HUES64 (cell line): ENCODE results near the gene LRRC7.

Source experiments
- H3K27ac ChIP-seq: 2 replicates; pipeline ENCODE4 v1.7.0; 2013; ENCODE audit warnings: low read depth, low read length, inconsistent platforms
- H3K27me3 ChIP-seq: 2 replicates; pipeline ENCODE4 v1.6.1; 2013; ENCODE audit warnings: mild to moderate bottlenecking, low read length; ENCODE audit not compliant: insufficient read depth
- H3K36me3 ChIP-seq: 2 replicates; pipeline ENCODE4 v1.6.1; 2013; ENCODE audit warnings: mild to moderate bottlenecking, low read length; ENCODE audit not compliant: insufficient read depth
- H3K4me1 ChIP-seq: 2 replicates; pipeline ENCODE4 v1.6.1; 2013; ENCODE audit warnings: mild to moderate bottlenecking, low read length, moderate library complexity; ENCODE audit not compliant: insufficient read depth
- H3K4me3 ChIP-seq: 2 replicates; pipeline ENCODE4 v1.5.1; 2013; ENCODE audit warnings: mild to moderate bottlenecking, low read length, moderate library complexity
- H3K9ac ChIP-seq: 2 replicates; pipeline ENCODE4 v1.6.1; 2013; ENCODE audit warnings: mild to moderate bottlenecking, low read depth, low read length
- H3K9me3 ChIP-seq: 2 replicates; pipeline ENCODE4 v1.6.1; 2013; ENCODE audit warnings: low read depth, low read length; ENCODE audit not compliant: insufficient read depth
- WGBS: fragments of 150-250, 120-280 bp; methylation state at CpG from one replicate; pipeline ENCODE4 v1.1.7; 2013; ENCODE audit warnings: missing lambda C conversion rate; 5-methylcytosine and 5-hydroxymethylcytosine counted together

LRRC7 gene

GRCh38 chr1:69592341-69592740 is 24.6 kb downstream of the LRRC7 start:
- Histone ChIP-seq H3K9me3 (no peaks in the 10 kb centered on the region), H3K27me3 (no peaks in the 10 kb centered on the region), H3K4me1 (no peaks in the 10 kb centered on the region), H3K36me3 (no peaks in the 10 kb centered on the region), H3K9ac (no peak overlapping the region), H3K27ac (no peak overlapping the region), H3K4me3 (no peak overlapping the region)
- 95% methylated on average over 5 of the region's 6 CpGs for WGBS

- no peaks in the 10 kb centered on the region for H3K27me3 ChIP-seq
- H3K9me3 ChIP-seq = no peaks in the 10 kb centered on the region
- WGBS = 97% methylated on average over 2 of the region's 2 CpGs
- H3K27ac ChIP-seq = no peak overlapping the region
- H3K4me3 ChIP-seq = no peak overlapping the region
- no peaks in the 10 kb centered on the region for H3K36me3 ChIP-seq
- no peaks in the 10 kb centered on the region for H3K4me1 ChIP-seq
- no peak overlapping the region for H3K9ac ChIP-seq
These were observed 27.8 kb downstream of the LRRC7 start for GRCh38 chr1:69595486-69595885.

- Histone ChIP-seq H3K4me3 (no peak overlapping the region), H3K9me3 (no peaks in the 10 kb centered on the region), H3K27ac (no peak overlapping the region), H3K4me1 (no peaks in the 10 kb centered on the region), H3K27me3 (no peaks in the 10 kb centered on the region), H3K36me3 (no peaks in the 10 kb centered on the region), H3K9ac (no peak overlapping the region)
- WGBS = 91% methylated on average over 3 of the region's 3 CpGs
These were observed 43.6 kb downstream of the LRRC7 start for GRCh38 chr1:69611316-69611715.

GRCh38 chr1:69613414-69613813 is 45.7 kb downstream of the LRRC7 start:
- Histone ChIP-seq H3K9me3 (no peaks in the 10 kb centered on the region), H3K4me3 (no peak overlapping the region), H3K9ac (no peak overlapping the region), H3K4me1 (no peaks in the 10 kb centered on the region), H3K36me3 (no peaks in the 10 kb centered on the region), H3K27ac (no peak overlapping the region), H3K27me3 (no peaks in the 10 kb centered on the region)
- 96% methylated on average over 3 of the region's 3 CpGs for WGBS

- H3K4me1 ChIP-seq = no peaks in the 10 kb centered on the region
- H3K9me3 ChIP-seq = no peaks in the 10 kb centered on the region
- H3K9ac ChIP-seq = no peak overlapping the region
- WGBS = no CpG with 5 or more reads among the region's 1 CpG
- H3K27me3 ChIP-seq = no peaks in the 10 kb centered on the region
- no peaks in the 10 kb centered on the region for H3K36me3 ChIP-seq
- no peak overlapping the region for H3K4me3 ChIP-seq
- no peak overlapping the region for H3K27ac ChIP-seq
These were observed 71.0 kb downstream of the LRRC7 start for GRCh38 chr1:69638673-69639072.

GRCh38 chr1:69639159-69639558 is 71.4 kb downstream of the LRRC7 start:
- H3K4me3 ChIP-seq = no peak overlapping the region
- no peaks in the 10 kb centered on the region for H3K27me3 ChIP-seq
- H3K9ac ChIP-seq = no peak overlapping the region
- no peaks in the 10 kb centered on the region for H3K9me3 ChIP-seq
- no peaks in the 10 kb centered on the region for H3K4me1 ChIP-seq
- H3K27ac ChIP-seq = no peak overlapping the region
- H3K36me3 ChIP-seq = no peaks in the 10 kb centered on the region

GRCh38 chr1:69643266-69643665 is 75.5 kb downstream of the LRRC7 start:
- Histone ChIP-seq H3K27me3 (no peaks in the 10 kb centered on the region), H3K9ac (no peak overlapping the region), H3K4me3 (no peak overlapping the region), H3K36me3 (no peaks in the 10 kb centered on the region), H3K27ac (no peak overlapping the region), H3K9me3 (no peaks in the 10 kb centered on the region), H3K4me1 (no peaks in the 10 kb centered on the region)

GRCh38 chr1:69645477-69645876 is 77.8 kb downstream of the LRRC7 start:
- WGBS = 100% methylated on average over 1 of the region's 1 CpG

GRCh38 chr1:69648486-69648885 is 80.8 kb downstream of the LRRC7 start:
- Histone ChIP-seq H3K9ac (no peak overlapping the region), H3K36me3 (no peaks in the 10 kb centered on the region), H3K27me3 (no peaks in the 10 kb centered on the region), H3K9me3 (no peaks in the 10 kb centered on the region), H3K27ac (no peak overlapping the region), H3K4me3 (no peak overlapping the region), H3K4me1 (no peaks in the 10 kb centered on the region)

More at GRCh38 chr1:69645477-69645876, 77.8 kb downstream of the LRRC7 start:
- Histone ChIP-seq H3K36me3 (no peaks in the 10 kb centered on the region), H3K4me1 (no peaks in the 10 kb centered on the region), H3K27ac (no peak overlapping the region), H3K4me3 (no peak overlapping the region), H3K9ac (no peak overlapping the region), H3K27me3 (no peaks in the 10 kb centered on the region), H3K9me3 (no peaks in the 10 kb centered on the region)

GRCh38 chr1:69649383-69649990 is 81.8 kb downstream of the LRRC7 start:
- no peaks in the 10 kb centered on the region for H3K27me3 ChIP-seq
- H3K9ac ChIP-seq = no peak overlapping the region
- no peak overlapping the region for H3K4me3 ChIP-seq
- H3K4me1 ChIP-seq = no peaks in the 10 kb centered on the region
- no peaks in the 10 kb centered on the region for H3K9me3 ChIP-seq
- H3K36me3 ChIP-seq = no peaks in the 10 kb centered on the region
- H3K27ac ChIP-seq = no peak overlapping the region
- WGBS = 99% methylated on average over 4 of the region's 5 CpGs

- no peaks in the 10 kb centered on the region for H3K9me3 ChIP-seq
- 94% methylated on average over 3 of the region's 3 CpGs for WGBS
- no peak overlapping the region for H3K4me3 ChIP-seq
These were observed 83.1 kb downstream of the LRRC7 start for GRCh38 chr1:69650779-69651178.

GRCh38 chr1:69651656-69652055 is 83.9 kb downstream of the LRRC7 start:
- H3K9me3 ChIP-seq = no peaks in the 10 kb centered on the region
- H3K27ac ChIP-seq = no peak overlapping the region
- H3K4me1 ChIP-seq = no peaks in the 10 kb centered on the region
- H3K27me3 ChIP-seq = no peaks in the 10 kb centered on the region
- no peaks in the 10 kb centered on the region for H3K36me3 ChIP-seq
- H3K4me3 ChIP-seq = no peak overlapping the region
- 38% methylated on average over 1 of the region's 1 CpG for WGBS
- H3K9ac ChIP-seq = no peak overlapping the region

More at GRCh38 chr1:69650779-69651178, 83.1 kb downstream of the LRRC7 start:
- H3K4me1 ChIP-seq = no peaks in the 10 kb centered on the region
- H3K9ac ChIP-seq = no peak overlapping the region
- H3K36me3 ChIP-seq = no peaks in the 10 kb centered on the region
- H3K27me3 ChIP-seq = no peaks in the 10 kb centered on the region
- no peak overlapping the region for H3K27ac ChIP-seq
